Activated CD4-positive, alpha-beta memory T cell treated with anti-CD3 and anti-CD28 coated beads for 36 hours (primary cell): ENCODE results near the gene TNFAIP8L1. TPM values are rescaled to one million over a fixed set of nuclear protein-coding genes. Genes with fewer than 3 reads are reported as not detected.

Experiments
- CTCF ChIA-PET: fragments of 350-600 bp; sonication (Branson Sonifier 250); formaldehyde crosslinking; loops from one replicate; lab custom pipeline; 2021; ENCODE audit warnings: antibody characterized with exemption, inconsistent platforms; lab: Charles Lee
- POLR2A ChIA-PET: fragments of 350-600 bp; sonication (Branson Sonifier 250); formaldehyde crosslinking; loops from one replicate; lab custom pipeline; 2021; ENCODE audit warnings: antibody characterized with exemption; lab: Charles Lee
- DNase-seq: peaks from one replicate; pipeline ENCODE4 v3.0.0-alpha.2; 2020
- H3K27ac Mint-ChIP-seq: one replicate; pipeline ENCODE4 v1.8.0; 2021; ENCODE audit warnings: mixed read lengths
- H3K27me3 Mint-ChIP-seq: one replicate; pipeline ENCODE4 v1.8.0; 2021; ENCODE audit warnings: mixed read lengths
- H3K36me3 Mint-ChIP-seq: one replicate; pipeline ENCODE4 v1.8.0; 2021; ENCODE audit warnings: mixed read lengths
- H3K4me1 Mint-ChIP-seq: one replicate; pipeline ENCODE4 v1.8.0; 2021; ENCODE audit warnings: low read depth, mixed read lengths
- H3K4me3 Mint-ChIP-seq: one replicate; pipeline ENCODE4 v1.8.0; 2021; ENCODE audit warnings: mild to moderate bottlenecking, mixed read lengths
- H3K9me3 Mint-ChIP-seq: one replicate; pipeline ENCODE4 v1.8.0; 2021; ENCODE audit warnings: mixed read lengths
- intact Hi-C: fragments of 100-400 bp; cut with micrococcal nuclease; formaldehyde crosslinking; loops from one replicate; pipeline ENCODE4 v1.15.1; 2023
- total RNA-seq, 2 experiments: library from RNA; stranded (reverse); gene quantifications; one replicate each; pipeline ENCODE4 v1.2.3, GENCODE V29; 2021

TNFAIP8L1 gene
- total RNA-seq, 2 experiments from 2014 or later, result 17.2 to 17.4 TPM

- ChIA-PET POLR2A (no interaction called here), CTCF (interaction anchor here (0.6 kb wide), 1 partner anchor 934 kb away, joined by 3 read pairs; no protein-coding TSS in a partner anchor)
- H3K36me3 Mint-ChIP-seq, result no peaks in the 10 kb centered on the region
- no peak overlapping the region for H3K27ac Mint-ChIP-seq
- no peaks in the 10 kb centered on the region for H3K9me3 Mint-ChIP-seq
- DNase-seq, result peak; percentile 63
- H3K4me3 Mint-ChIP-seq, result no peak overlapping the region
- intact Hi-C loops, result no loop called here
- H3K4me1 Mint-ChIP-seq, result peaks cover 11% of the 10 kb centered on the region
- H3K27me3 Mint-ChIP-seq, result peaks cover 40% of the 10 kb centered on the region
Observed at GRCh38 chr19:4597975-4598671, 41.2 kb upstream of the TNFAIP8L1 start.

GRCh38 chr19:4598712-4599111 lies 40.6 kb upstream of the TNFAIP8L1 start:
- Mint-ChIP-seq H3K4me1 (peaks cover 11% of the 10 kb centered on the region), H3K27me3 (peaks cover 39% of the 10 kb centered on the region), H3K9me3 (no peaks in the 10 kb centered on the region), H3K4me3 (no peak overlapping the region), H3K27ac (no peak overlapping the region), H3K36me3 (no peaks in the 10 kb centered on the region)
- no peak for DNase-seq
- intact Hi-C loops, result no loop called here
- ChIA-PET CTCF (no interaction called here), POLR2A (no interaction called here)

- intact Hi-C loops, result no loop called here
- Mint-ChIP-seq H3K36me3 (no peaks in the 10 kb centered on the region), H3K4me3 (no peak overlapping the region), H3K9me3 (no peaks in the 10 kb centered on the region), H3K27ac (no peak overlapping the region), H3K27me3 (peaks cover 31% of the 10 kb centered on the region), H3K4me1 (peaks cover 11% of the 10 kb centered on the region)
- ChIA-PET POLR2A (no interaction called here), CTCF (no interaction called here)
- no peak for DNase-seq
Observed at GRCh38 chr19:4600082-4600481, 39.2 kb upstream of the TNFAIP8L1 start.

- intact Hi-C loops, result no loop called here
- H3K27ac Mint-ChIP-seq, result no peak overlapping the region
- POLR2A ChIA-PET, result no interaction called here
- no peak for DNase-seq
- no peaks in the 10 kb centered on the region for H3K36me3 Mint-ChIP-seq
- no peaks in the 10 kb centered on the region for H3K9me3 Mint-ChIP-seq
- no peak overlapping the region for H3K4me3 Mint-ChIP-seq
- H3K27me3 Mint-ChIP-seq, result peaks cover 28% of the 10 kb centered on the region
- H3K4me1 Mint-ChIP-seq, result peaks cover 11% of the 10 kb centered on the region
- CTCF ChIA-PET, result interaction anchor here (0.6 kb wide), 1 partner anchor 144 kb away, joined by 3 read pairs; no protein-coding TSS in a partner anchor
Observed at GRCh38 chr19:4600893-4601292, 38.4 kb upstream of the TNFAIP8L1 start.

- Mint-ChIP-seq H3K27me3 (peaks cover 30% of the 10 kb centered on the region), H3K4me3 (no peak overlapping the region), H3K27ac (no peak overlapping the region), H3K9me3 (no peaks in the 10 kb centered on the region), H3K36me3 (no peaks in the 10 kb centered on the region), H3K4me1 (peaks cover 9% of the 10 kb centered on the region)
- ChIA-PET POLR2A (no interaction called here), CTCF (no interaction called here)
- intact Hi-C loops, result no loop called here
- no peak for DNase-seq
Observed at GRCh38 chr19:4602173-4602788, 37.0 kb upstream of the TNFAIP8L1 start.

GRCh38 chr19:4602915-4603314 lies 36.4 kb upstream of the TNFAIP8L1 start:
- intact Hi-C loops, result no loop called here
- Mint-ChIP-seq H3K27ac (no peak overlapping the region), H3K27me3 (peaks cover 29% of the 10 kb centered on the region), H3K36me3 (no peaks in the 10 kb centered on the region), H3K4me1 (peaks cover 6% of the 10 kb centered on the region), H3K9me3 (no peaks in the 10 kb centered on the region), H3K4me3 (no peak overlapping the region)
- ChIA-PET POLR2A (no interaction called here), CTCF (no interaction called here)
- no peak for DNase-seq

GRCh38 chr19:4604912-4605311 lies 34.4 kb upstream of the TNFAIP8L1 start:
- DNase-seq, result no peak
- Mint-ChIP-seq H3K4me1 (no peaks in the 10 kb centered on the region), H3K4me3 (no peak overlapping the region), H3K9me3 (no peaks in the 10 kb centered on the region), H3K27me3 (peaks cover 20% of the 10 kb centered on the region), H3K27ac (no peak overlapping the region), H3K36me3 (no peaks in the 10 kb centered on the region)
- intact Hi-C loops, result no loop called here
- ChIA-PET CTCF (interaction anchor here (1.5 kb wide), 1 partner anchor 31 kb away, joined by 5 read pairs; no protein-coding TSS in a partner anchor), POLR2A (interaction anchor here (0.9 kb wide), 1 partner anchor 31 kb away, joined by 5 read pairs; no protein-coding TSS in a partner anchor)

- Mint-ChIP-seq H3K4me3 (no peak overlapping the region), H3K9me3 (no peaks in the 10 kb centered on the region), H3K27me3 (peaks cover 19% of the 10 kb centered on the region), H3K4me1 (no peaks in the 10 kb centered on the region), H3K27ac (no peak overlapping the region), H3K36me3 (no peaks in the 10 kb centered on the region)
- intact Hi-C loops, result no loop called here
- CTCF ChIA-PET, result no interaction called here
- DNase-seq, result no peak
- POLR2A ChIA-PET, result no interaction called here
Observed at GRCh38 chr19:4606181-4606580, 33.1 kb upstream of the TNFAIP8L1 start.

GRCh38 chr19:4606921-4607678 lies 32.2 kb upstream of the TNFAIP8L1 start:
- Mint-ChIP-seq H3K27ac (no peak overlapping the region), H3K9me3 (no peaks in the 10 kb centered on the region), H3K4me3 (no peak overlapping the region), H3K4me1 (no peaks in the 10 kb centered on the region), H3K36me3 (no peaks in the 10 kb centered on the region), H3K27me3 (peaks cover 15% of the 10 kb centered on the region)
- POLR2A ChIA-PET, result no interaction called here
- intact Hi-C loops, result no loop called here
- CTCF ChIA-PET, result no interaction called here
- DNase-seq, result no peak

GRCh38 chr19:4609878-4610511 lies 29.3 kb upstream of the TNFAIP8L1 start:
- H3K4me3 Mint-ChIP-seq, result no peak overlapping the region
- DNase-seq, result no peak
- H3K27me3 Mint-ChIP-seq, result peaks cover 15% of the 10 kb centered on the region
- ChIA-PET CTCF (no interaction called here), POLR2A (no interaction called here)
- H3K4me1 Mint-ChIP-seq, result no peaks in the 10 kb centered on the region
- no peaks in the 10 kb centered on the region for H3K9me3 Mint-ChIP-seq
- intact Hi-C loops, result no loop called here
- H3K36me3 Mint-ChIP-seq, result no peaks in the 10 kb centered on the region
- no peak overlapping the region for H3K27ac Mint-ChIP-seq

GRCh38 chr19:4613254-4613751 lies 26.0 kb upstream of the TNFAIP8L1 start:
- Mint-ChIP-seq H3K4me1 (no peaks in the 10 kb centered on the region), H3K9me3 (no peaks in the 10 kb centered on the region), H3K27ac (no peak overlapping the region), H3K36me3 (no peaks in the 10 kb centered on the region), H3K4me3 (no peak overlapping the region), H3K27me3 (peaks cover 10% of the 10 kb centered on the region)
- ChIA-PET POLR2A (no interaction called here), CTCF (no interaction called here)
- intact Hi-C loops, result no loop called here
- no peak for DNase-seq

- H3K27ac Mint-ChIP-seq, result no peak overlapping the region
- intact Hi-C loops, result no loop called here
- CTCF ChIA-PET, result no interaction called here
- no peaks in the 10 kb centered on the region for H3K36me3 Mint-ChIP-seq
- H3K4me3 Mint-ChIP-seq, result no peak overlapping the region
- peaks cover 8% of the 10 kb centered on the region for H3K27me3 Mint-ChIP-seq
- no peak for DNase-seq
- no peaks in the 10 kb centered on the region for H3K4me1 Mint-ChIP-seq
- POLR2A ChIA-PET, result no interaction called here
- no peaks in the 10 kb centered on the region for H3K9me3 Mint-ChIP-seq
Observed at GRCh38 chr19:4618019-4618418, 21.3 kb upstream of the TNFAIP8L1 start.
